ENCODE data around the gene BEND4. TPM values are rescaled to one million over a fixed set of nuclear protein-coding genes. Genes with fewer than 3 reads are reported as not detected.

The BEND4 gene
- total RNA-seq, 2 donors from 2014 or later = not detected

Other genes with a start within 250 kb of the BEND4 start
- gene TMEM33, start 217.2 kb downstream of the BEND4 start, total RNA-seq = 10 to 100 TPM; 22.1 to 26.0 TPM
- under 1 TPM; under 0.01 to 0.33 TPM for gene DCAF4L1, start 170.9 kb downstream of the BEND4 start, total RNA-seq
- 10 to 100 TPM; 43.5 to 63.3 TPM for gene SLC30A9, start 162.1 kb downstream of the BEND4 start, total RNA-seq
- gene SHISA3, start 244.8 kb upstream of the BEND4 start, total RNA-seq = 1 to 10 TPM in 1 of 2 donors, not detected in 1; 1.0 TPM

Data from body of pancreas (tissue), 2 donors.